Hepatocyte (in vitro differentiated cells): ENCODE measurements around the gene GPR35. TPM values are rescaled to one million over a fixed set of nuclear protein-coding genes. Genes with fewer than 3 reads are reported as not detected.
"Not testable (repeated sequence)": the region's sequence is repeated elsewhere in the genome, so short reads cannot be mapped to it uniquely, and the experiment has no call there.

Experiments
- DNase-seq: peaks from one replicate; pipeline ENCODE4 v3.0.0-alpha.2; 2016; ENCODE audit warnings: low spot score
- H2AFZ ChIP-seq: fragments of 200-600 bp; sonication (generic); 2 replicates; pipeline ENCODE4 v1.6.0; 2016; ENCODE audit warnings: antibody characterized with exemption, mild to moderate bottlenecking
- H3K27ac ChIP-seq: fragments of 200-600 bp; sonication (generic); 2 replicates; pipeline ENCODE4 v1.5.1; 2016; ENCODE audit warnings: mild to moderate bottlenecking
- H3K27me3 ChIP-seq: fragments of 200-600 bp; sonication (generic); 2 replicates; pipeline ENCODE4 v1.6.1; 2016
- H3K36me3 ChIP-seq: fragments of 200-600 bp; sonication (generic); replicated peaks from 2 replicates; pipeline ENCODE4 v1.5.1; 2016; ENCODE audit warnings: low read depth; ENCODE audit not compliant: insufficient read depth
- H3K4me1 ChIP-seq: fragments of 200-600 bp; sonication (generic); 2 replicates; pipeline ENCODE4 v1.5.1; 2016; ENCODE audit warnings: mild to moderate bottlenecking, moderate library complexity; ENCODE audit not compliant: insufficient read depth
- H3K4me2 ChIP-seq: fragments of 200-600 bp; sonication (generic); 2 replicates; pipeline ENCODE4 v1.6.0; 2016
- H3K4me3 ChIP-seq: fragments of 200-600 bp; sonication (generic); 2 replicates; pipeline ENCODE4 v1.5.1; 2016; ENCODE audit warnings: mild to moderate bottlenecking
- H3K79me2 ChIP-seq: fragments of 200-600 bp; sonication (generic); 2 replicates; pipeline ENCODE4 v1.6.0; 2017; ENCODE audit warnings: mild to moderate bottlenecking
- H3K9me2 ChIP-seq: fragments of 200-600 bp; sonication (generic); replicated peaks from 2 replicates; pipeline ENCODE4 v1.6.0; 2017; ENCODE audit warnings: mild to moderate bottlenecking; ENCODE audit not compliant: insufficient read depth
- H3K9me3 ChIP-seq: fragments of 200-600 bp; sonication (generic); 2 replicates; pipeline ENCODE4 v1.5.1; 2016; ENCODE audit warnings: low read depth, mild to moderate bottlenecking
- H4K20me1 ChIP-seq: fragments of 200-600 bp; sonication (generic); 2 replicates; pipeline ENCODE4 v1.6.0; 2016; ENCODE audit warnings: mild to moderate bottlenecking; ENCODE audit not compliant: insufficient read depth, poor library complexity, severe bottlenecking
- CTCF ChIP-seq: fragments of 200-600 bp; sonication (generic); IDR thresholded peaks from 2 replicates; pipeline ENCODE4 v1.5.1; 2016; ENCODE audit warnings: antibody characterized with exemption, mild to moderate bottlenecking; ENCODE audit not compliant: poor library complexity
- EZH2 ChIP-seq: fragments of 200-600 bp; sonication (generic); IDR thresholded peaks from 2 replicates; pipeline ENCODE4 v1.6.1; 2016; ENCODE audit warnings: antibody characterized with exemption, mild to moderate bottlenecking, borderline replicate concordance
- EZH2phosphoT487 ChIP-seq: fragments of 200-600 bp; sonication (generic); IDR thresholded peaks from one replicate; pipeline ENCODE4 v1.6.1; 2018; ENCODE audit warnings: antibody characterized with exemption, mild to moderate bottlenecking, low read depth, moderate library complexity; ENCODE audit not compliant: unreplicated experiment, severe bottlenecking
- WGBS: methylation state at CpG from one replicate; pipeline ENCODE4 v1.1.6; 2016; ENCODE audit warnings: low lambda C conversion rate; ENCODE audit errors: missing lambda C conversion rate; 5-methylcytosine and 5-hydroxymethylcytosine counted together
- polyA plus RNA-seq: library from polyadenylated mRNA; unstranded; fragments of >200 nt; fragmentation: Nextera tagmentation; extraction: Ambion mirVana; gene quantifications from 2 replicates; pipeline ENCODE4 v1.2.1, GENCODE V29; 2016
- total RNA-seq: library from RNA; depleted of rRNA; stranded (reverse); fragments of >200 nt; gene quantifications from 2 replicates; pipeline ENCODE4 v1.2.3, GENCODE V29; 2014

GPR35 gene
- total and polyA plus RNA-seq, 2 experiments from 2014 or later = 10.5 to 14.7 TPM

GRCh38 chr2:240615820-240616547 lies 9.3 kb upstream of the GPR35 start:
- H3K4me3 ChIP-seq = no peak overlapping the region
- H2AFZ ChIP-seq = no peak overlapping the region
- H3K9me3 ChIP-seq = no peaks in the 10 kb centered on the region
- no peak for DNase-seq
- H3K4me2 ChIP-seq = no peak overlapping the region
- H3K36me3 ChIP-seq = no peaks in the 10 kb centered on the region
- H3K27ac ChIP-seq = no peak overlapping the region
- H3K4me1 ChIP-seq = no peaks in the 10 kb centered on the region
- no peaks in the 10 kb centered on the region for H3K27me3 ChIP-seq
- peaks cover 4% of the 10 kb centered on the region for H3K79me2 ChIP-seq
- 87% methylated on average over 20 of the region's 20 CpGs for WGBS
- no peaks in the 10 kb centered on the region for H4K20me1 ChIP-seq
- TF ChIP-seq EZH2phosphoT487 = no peak
- TF ChIP-seq EZH2 = no peak
- no peak for TF ChIP-seq CTCF
- H3K9me2 ChIP-seq = no peaks in the 10 kb centered on the region

- not testable (repeated sequence) for DNase-seq, H4K20me1 ChIP-seq, H3K9me2 ChIP-seq, H3K27ac ChIP-seq, H3K36me3 ChIP-seq, H2AFZ ChIP-seq, H3K4me1 ChIP-seq, H3K4me3 ChIP-seq, H3K79me2 ChIP-seq, H3K9me3 ChIP-seq, H3K4me2 ChIP-seq, H3K27me3 ChIP-seq
- WGBS = 72% methylated on average over 5 of the region's 5 CpGs
Measured at GRCh38 chr2:240616860-240617666, 8.2 kb upstream of the GPR35 start.

- Histone ChIP-seq H3K9me3 (no peaks in the 10 kb centered on the region), H3K4me2 (no peak overlapping the region), H4K20me1 (no peaks in the 10 kb centered on the region), H2AFZ (no peak overlapping the region), H3K4me1 (no peaks in the 10 kb centered on the region), H3K9me2 (no peaks in the 10 kb centered on the region), H3K27me3 (no peaks in the 10 kb centered on the region), H3K27ac (no peak overlapping the region), H3K36me3 (no peaks in the 10 kb centered on the region), H3K79me2 (no peaks in the 10 kb centered on the region), H3K4me3 (no peak overlapping the region)
- DNase-seq = no peak
- TF ChIP-seq CTCF (no peak), EZH2phosphoT487 (no peak), EZH2 (no peak)
- WGBS = 85% methylated on average over 6 of the region's 6 CpGs
Measured at GRCh38 chr2:240618776-240619175, 6.5 kb upstream of the GPR35 start.

GRCh38 chr2:240619506-240620148 lies 5.7 kb upstream of the GPR35 start:
- Histone ChIP-seq H3K4me1 (no peaks in the 10 kb centered on the region), H4K20me1 (no peaks in the 10 kb centered on the region), H3K4me3 (no peak overlapping the region), H3K36me3 (no peaks in the 10 kb centered on the region), H2AFZ (no peak overlapping the region), H3K27ac (no peak overlapping the region), H3K27me3 (no peaks in the 10 kb centered on the region), H3K4me2 (no peak overlapping the region), H3K79me2 (no peaks in the 10 kb centered on the region), H3K9me2 (no peaks in the 10 kb centered on the region), H3K9me3 (no peaks in the 10 kb centered on the region)
- no peak for DNase-seq
- TF ChIP-seq EZH2phosphoT487 (no peak), CTCF (no peak), EZH2 (no peak)
- WGBS = 87% methylated on average over 19 of the region's 19 CpGs
